ENCODE data around the gene NBPF1. TPM values are rescaled to one million over a fixed set of nuclear protein-coding genes. Genes with fewer than 3 reads are reported as not detected.
"Not testable (repeated sequence)": the region's sequence is repeated elsewhere in the genome, so short reads cannot be mapped to it uniquely, and the experiment has no call there.

Gene NBPF1
- total and polyA plus RNA-seq, 3 donors from 2014 or later, result 75.6 to 109 (median 93.9) TPM

DNA sequence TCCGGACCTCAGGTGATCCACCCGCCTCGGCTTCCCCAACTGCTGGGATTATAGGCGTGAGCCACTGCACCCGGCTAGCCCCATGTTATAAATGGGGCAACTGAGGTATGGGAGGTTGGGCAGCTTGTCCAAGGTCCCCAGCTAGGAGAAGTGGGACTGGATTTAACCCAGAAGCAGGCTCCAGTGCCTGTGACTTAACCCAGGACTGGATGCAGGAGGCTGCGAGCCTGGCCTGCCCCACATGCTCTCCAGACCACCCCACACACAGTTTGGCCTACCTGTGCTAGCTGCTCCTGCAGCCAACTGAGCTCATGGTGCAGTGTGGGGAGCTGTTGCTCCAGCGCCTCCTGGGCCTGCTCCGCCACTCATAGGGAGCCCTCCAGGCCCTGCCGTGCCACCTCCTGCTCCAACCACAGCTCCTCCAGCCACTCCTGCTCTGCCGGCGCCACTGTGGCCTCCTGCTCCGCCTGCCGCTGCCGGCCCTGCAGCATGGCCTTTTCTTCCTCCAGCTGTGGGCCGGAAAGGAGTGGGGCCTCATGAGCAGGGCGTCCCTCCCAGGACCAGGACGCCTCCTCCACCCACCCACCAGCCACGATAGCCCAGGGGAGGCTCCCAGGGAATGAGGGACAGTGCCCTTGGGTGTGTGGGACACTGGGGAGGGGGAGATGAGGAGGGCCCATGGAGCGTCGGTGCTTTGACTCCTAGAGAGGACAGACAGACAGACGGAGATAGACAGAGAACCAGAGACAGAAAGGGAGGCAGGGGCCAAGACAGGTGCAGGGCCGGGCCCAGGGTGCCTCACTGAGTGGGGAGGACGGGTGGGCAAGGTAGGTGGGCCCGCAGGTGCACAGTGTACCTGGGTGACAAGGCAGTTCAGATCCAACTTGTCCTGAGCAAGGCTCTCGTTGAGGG, 12.4 kb upstream of the NBPF1 start:
- H3K27ac ChIP-seq, result no peak overlapping the region
- no peaks in the 10 kb centered on the region for H3K27me3 ChIP-seq
- 85 to 88% methylated on average over 25 of the region's 25 CpGs for WGBS, 2 donors
- no peaks in the 10 kb centered on the region for H3K9me3 ChIP-seq
- H3K36me3 ChIP-seq (ENCODE audit: low read depth, missing control alignments), result peaks cover 2% of the 10 kb centered on the region
- H3K4me3 ChIP-seq, result no peak overlapping the region
- DNase-seq, result peak; percentile 14
- intact Hi-C loops (cut with DNase I; ENCODE audit: low total_unique reads), result no loop called here
- TF ChIP-seq POLR2A (IDR thresholded peaks at IDR 0.05), result no peak
- TF ChIP-seq, protein P1, sequence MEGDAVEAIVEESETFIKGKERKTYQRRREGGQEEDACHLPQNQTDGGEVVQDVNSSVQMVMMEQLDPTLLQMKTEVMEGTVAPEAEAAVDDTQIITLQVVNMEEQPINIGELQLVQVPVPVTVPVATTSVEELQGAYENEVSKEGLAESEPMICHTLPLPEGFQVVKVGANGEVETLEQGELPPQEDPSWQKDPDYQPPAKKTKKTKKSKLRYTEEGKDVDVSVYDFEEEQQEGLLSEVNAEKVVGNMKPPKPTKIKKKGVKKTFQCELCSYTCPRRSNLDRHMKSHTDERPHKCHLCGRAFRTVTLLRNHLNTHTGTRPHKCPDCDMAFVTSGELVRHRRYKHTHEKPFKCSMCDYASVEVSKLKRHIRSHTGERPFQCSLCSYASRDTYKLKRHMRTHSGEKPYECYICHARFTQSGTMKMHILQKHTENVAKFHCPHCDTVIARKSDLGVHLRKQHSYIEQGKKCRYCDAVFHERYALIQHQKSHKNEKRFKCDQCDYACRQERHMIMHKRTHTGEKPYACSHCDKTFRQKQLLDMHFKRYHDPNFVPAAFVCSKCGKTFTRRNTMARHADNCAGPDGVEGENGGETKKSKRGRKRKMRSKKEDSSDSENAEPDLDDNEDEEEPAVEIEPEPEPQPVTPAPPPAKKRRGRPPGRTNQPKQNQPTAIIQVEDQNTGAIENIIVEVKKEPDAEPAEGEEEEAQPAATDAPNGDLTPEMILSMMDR (IDR thresholded peaks at IDR 0.05), result no peak
- no peaks in the 10 kb centered on the region for H3K4me1 ChIP-seq

DNA sequence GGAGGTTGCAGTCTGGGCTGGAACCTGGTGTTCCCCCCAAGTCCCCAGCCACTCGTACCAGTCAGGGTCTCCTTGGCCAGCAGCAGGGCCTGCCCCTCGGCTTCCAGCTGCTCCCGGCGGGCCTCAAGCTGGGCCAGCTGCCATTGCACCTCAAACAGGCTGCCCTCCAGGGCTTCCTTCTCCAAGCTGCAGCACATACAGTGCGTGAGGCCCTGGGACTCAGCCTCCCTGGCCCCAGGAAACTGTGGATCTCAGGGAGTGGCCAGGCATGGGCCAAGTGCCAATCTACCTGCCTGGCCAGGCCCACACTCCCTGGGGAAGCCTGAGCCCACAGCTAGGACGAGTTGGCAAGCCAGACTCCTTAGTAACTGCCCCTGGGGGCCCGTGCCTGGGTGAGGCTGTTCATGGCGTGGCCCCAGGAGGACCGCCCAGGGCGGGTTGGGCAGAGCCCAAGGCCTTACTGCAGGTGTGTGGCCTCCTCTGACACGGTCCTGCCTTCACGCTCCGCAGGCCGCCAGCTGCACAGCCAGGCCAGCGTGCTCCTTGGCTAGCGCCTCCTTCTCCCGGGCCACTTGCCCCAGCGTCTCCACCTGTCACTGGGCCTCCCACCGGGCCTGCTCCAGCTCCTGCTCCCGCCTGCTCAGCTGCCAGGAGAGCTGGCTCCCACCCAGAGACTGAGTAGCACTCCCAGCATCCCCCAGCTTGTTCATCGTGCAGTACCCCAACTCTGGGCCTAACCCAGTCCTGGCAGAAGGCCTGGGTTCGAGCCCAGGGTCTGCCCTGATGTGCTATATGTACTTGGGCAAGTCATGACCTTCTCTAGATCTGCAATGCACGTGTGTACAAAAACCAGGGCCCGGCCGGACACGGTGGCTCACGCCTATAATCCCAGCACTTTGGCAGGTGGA, 10.7 kb upstream of the NBPF1 start:
- H3K27ac ChIP-seq; intact Hi-C loops (cut with DNase I; ENCODE audit: low total_unique reads); H3K4me1 ChIP-seq; H3K9me3 ChIP-seq; H3K27me3 ChIP-seq; H3K4me3 ChIP-seq; H3K36me3 ChIP-seq (ENCODE audit: low read depth, missing control alignments): not testable (repeated sequence)
- WGBS, 2 donors, result 79 to 80% methylated on average over 27 of the region's 27 CpGs
- peak; percentile 16 for DNase-seq

DNA sequence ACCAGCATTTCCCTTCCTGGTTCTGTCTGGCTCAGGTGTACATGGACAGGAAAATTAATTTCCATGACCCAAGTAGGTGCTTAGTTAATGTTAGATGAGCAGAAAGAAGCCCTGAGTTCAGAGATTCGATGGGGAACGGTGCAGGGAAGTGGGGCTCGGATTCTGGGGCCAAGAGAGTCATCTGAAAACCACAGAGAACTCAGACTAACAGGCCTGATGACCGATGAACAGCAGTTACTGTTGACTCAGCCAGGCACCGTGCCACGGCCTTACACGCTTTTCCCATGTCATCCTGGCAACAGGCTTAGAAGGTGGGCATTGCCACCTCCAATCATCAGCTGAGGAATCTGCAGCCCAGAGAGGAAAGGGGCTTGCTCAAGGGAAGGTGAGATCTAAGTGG, 10.0 kb upstream of the NBPF1 start:
- H3K36me3 ChIP-seq (ENCODE audit: low read depth, missing control alignments); H3K27me3 ChIP-seq; H3K4me3 ChIP-seq; H3K27ac ChIP-seq; H3K9me3 ChIP-seq; H3K4me1 ChIP-seq; intact Hi-C loops (cut with DNase I; ENCODE audit: low total_unique reads): not testable (repeated sequence)
- 82 to 87% methylated on average over 7 of the region's 7 CpGs for WGBS, 2 donors
- DNase-seq, result peak; percentile 21

DNA sequence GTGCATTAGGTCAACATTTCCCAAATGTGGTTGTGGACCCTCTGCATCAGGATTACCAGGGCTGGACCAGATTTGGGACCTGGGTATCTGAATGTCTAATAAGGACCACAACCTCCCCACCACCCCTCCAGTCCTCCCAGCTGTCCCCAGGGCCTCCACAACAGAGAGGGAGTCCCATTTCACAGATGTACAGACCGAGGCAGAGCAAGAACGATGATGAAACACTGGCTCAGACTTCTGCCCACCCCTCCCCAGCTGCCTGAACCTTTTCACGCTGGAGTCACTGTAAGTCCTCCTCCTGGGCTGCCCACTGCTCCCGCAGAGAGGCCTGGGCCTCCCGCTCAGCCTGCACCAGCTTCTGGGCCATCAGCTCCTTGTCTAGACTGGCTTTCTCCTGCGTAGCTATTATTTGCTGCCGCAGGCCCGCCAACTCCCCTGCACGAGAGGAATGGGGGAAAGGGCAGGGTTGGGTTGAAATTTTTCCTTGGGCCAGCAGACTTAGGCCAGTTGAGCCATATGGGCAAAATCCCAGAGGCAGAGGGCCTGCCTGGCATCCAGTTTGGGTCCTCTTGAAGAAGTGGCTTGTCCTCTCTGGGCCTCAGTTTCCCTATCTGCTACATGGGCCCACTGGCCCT, 8.4 kb upstream of the NBPF1 start:
- H3K9me3 ChIP-seq; intact Hi-C loops (cut with DNase I; ENCODE audit: low total_unique reads); H3K4me3 ChIP-seq; H3K4me1 ChIP-seq; H3K27ac ChIP-seq; H3K36me3 ChIP-seq (ENCODE audit: low read depth, missing control alignments); H3K27me3 ChIP-seq: not testable (repeated sequence)
- peak; percentile 18 for DNase-seq
- WGBS, 2 donors, result 89 to 92% methylated on average over 9 of the region's 9 CpGs

DNA sequence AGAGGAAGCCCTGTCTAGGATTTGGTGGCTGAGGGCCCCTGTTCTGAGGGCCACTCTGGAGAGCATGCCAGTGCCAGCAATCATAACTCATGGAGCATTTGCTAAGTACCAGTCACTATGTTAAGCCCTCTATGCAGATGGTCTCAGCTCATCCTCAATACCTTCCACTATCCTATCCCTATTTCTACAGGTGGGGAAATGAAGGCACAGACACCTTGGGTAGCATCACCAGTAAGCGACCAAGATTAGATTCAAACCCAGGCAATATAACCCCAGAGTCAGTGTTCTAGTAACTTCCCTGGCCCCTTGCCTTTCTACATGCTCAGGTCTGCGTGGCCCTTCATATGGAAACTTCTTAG, 7.9 kb upstream of the NBPF1 start:
- intact Hi-C loops (cut with DNase I; ENCODE audit: low total_unique reads), result no loop called here
- Histone ChIP-seq H3K4me1 (no peaks in the 10 kb centered on the region), H3K9me3 (no peaks in the 10 kb centered on the region), H3K27me3 (no peaks in the 10 kb centered on the region), H3K4me3 (no peak overlapping the region), H3K36me3 (ENCODE audit: low read depth, missing control alignments) (no peaks in the 10 kb centered on the region), H3K27ac (no peak overlapping the region)
- WGBS, 2 donors, result 92 to 94% methylated on average over 2 of the region's 2 CpGs
- no peak for DNase-seq
- no peak for TF ChIP-seq POLR2A (IDR thresholded peaks at IDR 0.05)
- TF ChIP-seq, protein P1 (IDR thresholded peaks at IDR 0.05), result peak in 1 of 3 experiments; percentile 17

DNA sequence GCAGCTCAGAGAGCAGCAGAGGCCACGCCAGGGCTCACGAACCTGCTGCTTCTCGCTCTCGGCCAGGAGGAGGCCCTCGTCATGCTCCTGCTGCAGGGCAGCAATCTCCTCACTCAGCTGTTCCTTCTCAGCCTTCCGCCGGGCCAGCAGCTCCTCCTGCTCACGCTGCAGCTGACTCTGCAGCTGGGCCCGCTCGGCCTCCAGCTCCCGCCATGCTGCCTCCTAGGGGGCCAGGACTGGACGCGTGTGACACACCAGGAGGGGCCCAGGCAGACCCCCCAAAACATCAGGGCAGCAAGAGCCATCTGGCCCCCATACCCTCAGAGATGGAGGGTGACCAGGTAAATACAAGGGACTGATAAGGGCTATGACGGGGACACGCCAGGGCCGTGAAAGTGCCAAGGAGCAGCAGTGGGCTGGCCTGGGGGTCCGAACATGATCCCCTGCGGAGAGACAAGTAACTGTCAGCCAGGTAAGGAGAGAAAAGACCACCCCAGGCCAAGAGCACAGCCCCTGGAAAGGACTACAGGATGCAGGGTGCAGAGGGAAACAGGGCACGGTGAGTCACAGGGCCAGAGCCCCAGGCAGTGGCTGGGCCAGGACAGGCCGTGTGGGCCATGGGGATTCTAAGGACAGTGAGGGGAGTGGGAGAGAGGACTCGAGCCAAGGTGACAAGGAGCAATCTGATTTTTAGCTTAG, 6.6 kb upstream of the NBPF1 start:
- H3K27me3 ChIP-seq; H3K4me3 ChIP-seq; H3K36me3 ChIP-seq (ENCODE audit: low read depth, missing control alignments); H3K27ac ChIP-seq; H3K4me1 ChIP-seq; H3K9me3 ChIP-seq; intact Hi-C loops (cut with DNase I; ENCODE audit: low total_unique reads): not testable (repeated sequence)
- DNase-seq, result peak; percentile 13
- 86 to 88% methylated on average over 21 of the region's 21 CpGs for WGBS, 2 donors
